Common myeloid progenitor, CD34-positive (primary cell): ENCODE results near the gene ATOH7.
A peak's percentile ranks its signal among the peaks of the same experiment; 100 is the strongest.

Source experiments
- CTCF ChIA-PET: fragments of 350-600 bp; sonication (Branson Sonifier 250); formaldehyde crosslinking; loops from one replicate; lab custom pipeline; 2021; ENCODE audit warnings: antibody characterized with exemption; lab: Charles Lee
- POLR2A ChIA-PET: fragments of 350-600 bp; sonication (Branson Sonifier 250); formaldehyde crosslinking; loops from one replicate; lab custom pipeline; 2021; ENCODE audit warnings: antibody characterized with exemption; lab: Charles Lee
- DNase-seq, 3 donors: peaks; one replicate each; pipeline versions ENCODE4 v3.0.0 to v3.0.0-alpha.2; 2013
- H3K27ac ChIP-seq, 2 experiments: 1 replicate in 1 of 2; 2 replicates in 1 of 2; pipeline ENCODE4 v1.7.0; 2013; ENCODE audit warnings: inconsistent platforms in 2 of 2, low read length in 2 of 2, mild to moderate bottlenecking in 2 of 2, low read depth in 1 of 2, moderate library complexity in 1 of 2; ENCODE audit not compliant: severe bottlenecking in 2 of 2, insufficient read depth in 1 of 2, poor library complexity in 1 of 2
- H3K27me3 ChIP-seq, 5 experiments: replicated peaks in 2 of 5; 1 replicate in 3 of 5; 2 replicates in 2 of 5; pipeline versions ENCODE4 v1.6.1 to v1.7.0; 2013; ENCODE audit warnings: low read length in 4 of 5, mild to moderate bottlenecking in 2 of 5, moderate library complexity in 2 of 5, inconsistent platforms in 1 of 5; ENCODE audit not compliant: insufficient read depth in 5 of 5, control insufficient read depth in 4 of 5
- H3K36me3 ChIP-seq, 4 experiments: 1 replicate in 2 of 4; 2 replicates in 2 of 4; pipeline versions ENCODE4 v1.6.1 to v1.7.0; 2013; ENCODE audit warnings: low read length in 3 of 4, control low read depth in 1 of 4, mild to moderate bottlenecking in 1 of 4; ENCODE audit not compliant: control insufficient read depth in 4 of 4, insufficient read depth in 4 of 4
- H3K4me1 ChIP-seq, 4 experiments: 1 replicate in 3 of 4; 2 replicates in 1 of 4; pipeline versions ENCODE4 v1.6.1 to v1.7.1; 2013; ENCODE audit warnings: low read length in 3 of 4, mild to moderate bottlenecking in 3 of 4, control low read depth in 1 of 4, inconsistent platforms in 1 of 4, moderate library complexity in 1 of 4; ENCODE audit not compliant: control insufficient read depth in 4 of 4, insufficient read depth in 4 of 4; ENCODE audit errors: control extremely low read depth in 1 of 4
- H3K4me3 ChIP-seq, 7 experiments: 1 replicate in 4 of 7; 2 replicates in 3 of 7; pipeline versions ENCODE4 v1.5.1 to v1.7.0; 2013; ENCODE audit warnings: mild to moderate bottlenecking in 7 of 7, low read length in 6 of 7, moderate library complexity in 6 of 7, inconsistent platforms in 2 of 7, low read depth in 2 of 7, control low read depth in 1 of 7; ENCODE audit not compliant: insufficient read depth in 4 of 7, control insufficient read depth in 1 of 7; ENCODE audit errors: extremely low read depth in 1 of 7
- H3K9me3 ChIP-seq, 5 experiments: 1 replicate in 4 of 5; 2 replicates in 1 of 5; pipeline versions ENCODE4 v1.6.1 to v1.7.1; 2013; ENCODE audit warnings: low read length in 4 of 5, mild to moderate bottlenecking in 2 of 5, inconsistent platforms in 1 of 5, low read depth in 1 of 5, moderate library complexity in 1 of 5; ENCODE audit not compliant: control insufficient read depth in 4 of 5, insufficient read depth in 2 of 5; ENCODE audit errors: control extremely low read depth in 1 of 5
- WGBS: methylation state at CpG from one replicate; pipeline ENCODE4 v1.1.5; 2013; ENCODE audit not compliant: insufficient coverage; 5-methylcytosine and 5-hydroxymethylcytosine counted together

The ATOH7 gene

GRCh38 chr10:68271196-68271882 lies 39.4 kb upstream of the ATOH7 start:
- CTCF ChIA-PET = interaction anchor here (0.5 kb wide), 1 partner anchor 26 kb away, joined by 3 read pairs; no protein-coding TSS in a partner anchor
- Histone ChIP-seq H3K36me3 (no peaks in the 10 kb centered on the region), H3K27ac (no peak overlapping the region), H3K4me3 (no peak overlapping the region), H3K9me3 (peaks cover 0 to 2% (median 0%) of the 10 kb centered on the region in 5 experiments), H3K4me1 (no peaks in the 10 kb centered on the region), H3K27me3 (no peaks in the 10 kb centered on the region)
- DNase-seq = no peak
- POLR2A ChIA-PET = no interaction called here
- 97% methylated on average over 4 of the region's 7 CpGs for WGBS

- H3K4me3 ChIP-seq = no peak overlapping the region
- DNase-seq = no peak
- H3K27me3 ChIP-seq = no peaks in the 10 kb centered on the region
- ChIA-PET CTCF (no interaction called here), POLR2A (no interaction called here)
- no peaks in the 10 kb centered on the region for H3K36me3 ChIP-seq
- WGBS = no CpG with 5 or more reads among the region's 2 CpGs
- H3K9me3 ChIP-seq = peaks cover 0 to 6% (median 4%) of the 10 kb centered on the region in 5 experiments
- H3K4me1 ChIP-seq = no peaks in the 10 kb centered on the region
- no peak overlapping the region for H3K27ac ChIP-seq
Observed at GRCh38 chr10:68269562-68270290, 37.8 kb upstream of the ATOH7 start.

- Histone ChIP-seq H3K4me1 (no peaks in the 10 kb centered on the region), H3K27me3 (no peaks in the 10 kb centered on the region), H3K27ac (no peak overlapping the region), H3K4me3 (no peak overlapping the region), H3K9me3 (peaks cover 0 to 6% (median 4%) of the 10 kb centered on the region in 5 experiments), H3K36me3 (no peaks in the 10 kb centered on the region)
- no peak for DNase-seq
- WGBS = 95% methylated on average over 8 of the region's 8 CpGs
- POLR2A ChIA-PET = no interaction called here
- CTCF ChIA-PET = no interaction called here
Observed at GRCh38 chr10:68261132-68261856, 29.4 kb upstream of the ATOH7 start.

- Histone ChIP-seq H3K4me1 (peaks cover 0 to 2% (median 0%) of the 10 kb centered on the region in 4 experiments), H3K36me3 (no peaks in the 10 kb centered on the region), H3K9me3 (no peaks in the 10 kb centered on the region), H3K27me3 (no peaks in the 10 kb centered on the region), H3K27ac (no peak overlapping the region), H3K4me3 (no peak overlapping the region)
- no peak for DNase-seq
- POLR2A ChIA-PET = no interaction called here
- no CpG with 5 or more reads among the region's 1 CpG for WGBS
- CTCF ChIA-PET = no interaction called here
Observed at GRCh38 chr10:68253346-68253745, 21.4 kb upstream of the ATOH7 start.

- WGBS = 50% methylated on average over 3 of the region's 5 CpGs
- Histone ChIP-seq H3K36me3 (no peaks in the 10 kb centered on the region), H3K27me3 (no peaks in the 10 kb centered on the region), H3K9me3 (no peaks in the 10 kb centered on the region), H3K4me3 (no peak overlapping the region), H3K27ac (no peak overlapping the region), H3K4me1 (peaks cover 0 to 2% (median 0%) of the 10 kb centered on the region in 4 experiments)
- peak in 1 of 3 donors; percentile 9 for DNase-seq
- ChIA-PET CTCF (no interaction called here), POLR2A (no interaction called here)
Observed at GRCh38 chr10:68251625-68252495, 19.9 kb upstream of the ATOH7 start.

GRCh38 chr10:68251151-68251550 lies 19.2 kb upstream of the ATOH7 start:
- H3K4me1 ChIP-seq = peaks cover 0 to 2% (median 0%) of the 10 kb centered on the region in 4 experiments
- H3K27ac ChIP-seq = no peak overlapping the region
- no peaks in the 10 kb centered on the region for H3K27me3 ChIP-seq
- H3K36me3 ChIP-seq = no peaks in the 10 kb centered on the region
- ChIA-PET CTCF (no interaction called here), POLR2A (no interaction called here)
- 100% methylated on average over 7 of the region's 7 CpGs for WGBS
- no peaks in the 10 kb centered on the region for H3K9me3 ChIP-seq
- no peak for DNase-seq
- no peak overlapping the region for H3K4me3 ChIP-seq
